SK-N-MC (cell line): ENCODE data around the gene LNX2.

ENCODE experiments used
- DNase-seq: peaks from one replicate; pipeline ENCODE4 v3.0.0-alpha.2; 2011; ENCODE audit warnings: low read depth, low spot score
- H3K27ac ChIP-seq: fragments of 200-600 bp; sonication (generic); 2 replicates; pipeline ENCODE4 v1.5.1; 2016; ENCODE audit warnings: mixed run types
- H3K36me3 ChIP-seq: fragments of 200-600 bp; sonication (generic); 2 replicates; pipeline ENCODE4 v1.6.1; 2017; ENCODE audit warnings: antibody characterized with exemption, low read length, mixed read lengths; ENCODE audit not compliant: insufficient read depth
- H3K4me3 ChIP-seq: fragments of 200-600 bp; sonication (generic); 2 replicates; pipeline ENCODE4 v1.5.1; 2016
- H3K9ac ChIP-seq: fragments of 200-600 bp; sonication (generic); 2 replicates; pipeline ENCODE4 v1.8.0; 2017; ENCODE audit warnings: mixed run types, mixed read lengths; ENCODE audit not compliant: insufficient read length
- H3K9me3 ChIP-seq: fragments of 200-600 bp; sonication (generic); 2 replicates; pipeline ENCODE4 v1.6.1; 2017; ENCODE audit warnings: low read depth, mild to moderate bottlenecking, antibody characterized with exemption, low read length, moderate library complexity, mixed read lengths
- EZH2 ChIP-seq: fragments of 200-600 bp; sonication (generic); IDR thresholded peaks from one replicate; pipeline ENCODE4 v1.6.1; 2017; ENCODE audit warnings: antibody characterized with exemption
- FOXP2 ChIP-seq: optimal IDR thresholded peaks from 2 replicates; pipeline ENCODE3; 2011; ENCODE audit warnings: mild to moderate bottlenecking, moderate library complexity; ENCODE audit not compliant: insufficient read depth; ENCODE audit errors: extremely low read length, control extremely low read depth
- POLR2AphosphoS5 ChIP-seq: IDR thresholded peaks from 2 replicates; pipeline ENCODE4 v1.6.1; 2012; ENCODE audit warnings: mild to moderate bottlenecking, low read depth, low read length, borderline replicate concordance

Gene LNX2

GRCh38 chr13:27595055-27595811, 25.1 kb downstream of the LNX2 start:
- no peak for DNase-seq
- H3K36me3 ChIP-seq: no peaks in the 10 kb centered on the region
- H3K27ac ChIP-seq: no peak overlapping the region
- no peak overlapping the region for H3K4me3 ChIP-seq
- no peak overlapping the region for H3K9ac ChIP-seq
- no peaks in the 10 kb centered on the region for H3K9me3 ChIP-seq
- TF ChIP-seq FOXP2 (no peak), EZH2 (no peak), POLR2AphosphoS5 (no peak)

DNA sequence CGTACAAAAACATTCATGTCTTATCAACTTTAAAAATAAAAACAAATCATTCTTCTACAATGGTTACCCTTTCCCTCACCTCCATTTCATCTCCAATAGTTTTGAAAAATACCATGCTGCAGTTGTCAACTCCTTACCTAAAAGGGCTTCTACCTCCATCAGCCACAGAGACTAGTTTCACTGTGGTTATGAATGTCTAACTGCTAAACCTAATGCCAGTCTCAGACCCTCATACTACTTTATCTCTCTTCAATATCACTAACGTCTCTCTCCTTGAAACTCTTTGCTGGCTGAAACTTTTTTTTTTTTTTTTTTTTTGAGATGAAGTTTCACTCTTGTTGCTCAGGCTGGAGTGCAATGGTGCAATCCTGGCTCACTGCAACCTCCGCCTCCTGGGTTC, 27.1 kb downstream of the LNX2 start:
- H3K36me3 ChIP-seq: no peaks in the 10 kb centered on the region
- H3K9ac ChIP-seq: no peak overlapping the region
- no peak overlapping the region for H3K27ac ChIP-seq
- TF ChIP-seq EZH2 (no peak), POLR2AphosphoS5 (no peak), FOXP2 (no peak)
- H3K9me3 ChIP-seq: no peaks in the 10 kb centered on the region
- H3K4me3 ChIP-seq: no peak overlapping the region
- no peak for DNase-seq

DNA sequence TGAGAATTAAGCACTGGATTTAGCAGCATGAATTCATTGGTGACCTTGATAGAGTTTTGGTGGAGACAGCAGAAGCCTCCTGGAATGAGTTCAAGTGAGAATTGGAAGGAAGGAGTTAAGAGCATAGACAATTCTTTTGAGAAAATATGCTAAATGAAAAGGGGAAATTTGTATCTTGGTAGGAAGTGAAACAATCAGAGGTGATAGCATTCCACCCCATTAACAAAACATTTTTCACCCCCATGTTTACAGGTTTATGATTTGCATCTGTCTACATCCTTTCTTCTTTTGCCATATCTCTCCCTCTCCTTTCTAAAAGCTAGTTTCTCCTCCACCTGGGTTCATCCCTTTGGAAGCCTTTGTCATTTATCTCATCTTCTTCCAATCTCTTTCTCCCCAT, 27.5 kb downstream of the LNX2 start:
- H3K9me3 ChIP-seq: no peaks in the 10 kb centered on the region
- H3K27ac ChIP-seq: no peak overlapping the region
- no peaks in the 10 kb centered on the region for H3K36me3 ChIP-seq
- no peak for DNase-seq
- H3K4me3 ChIP-seq: no peak overlapping the region
- H3K9ac ChIP-seq: no peak overlapping the region
- TF ChIP-seq POLR2AphosphoS5: no peak
- no peak for TF ChIP-seq FOXP2

- no peak for TF ChIP-seq FOXP2
- no peak for TF ChIP-seq POLR2AphosphoS5
- TF ChIP-seq EZH2: no peak
- no peak for DNase-seq
- Histone ChIP-seq H3K9ac (no peak overlapping the region), H3K4me3 (no peak overlapping the region), H3K9me3 (no peaks in the 10 kb centered on the region), H3K36me3 (no peaks in the 10 kb centered on the region), H3K27ac (no peak overlapping the region)
These were observed 31.9 kb downstream of the LNX2 start for GRCh38 chr13:27588405-27588804.

DNA sequence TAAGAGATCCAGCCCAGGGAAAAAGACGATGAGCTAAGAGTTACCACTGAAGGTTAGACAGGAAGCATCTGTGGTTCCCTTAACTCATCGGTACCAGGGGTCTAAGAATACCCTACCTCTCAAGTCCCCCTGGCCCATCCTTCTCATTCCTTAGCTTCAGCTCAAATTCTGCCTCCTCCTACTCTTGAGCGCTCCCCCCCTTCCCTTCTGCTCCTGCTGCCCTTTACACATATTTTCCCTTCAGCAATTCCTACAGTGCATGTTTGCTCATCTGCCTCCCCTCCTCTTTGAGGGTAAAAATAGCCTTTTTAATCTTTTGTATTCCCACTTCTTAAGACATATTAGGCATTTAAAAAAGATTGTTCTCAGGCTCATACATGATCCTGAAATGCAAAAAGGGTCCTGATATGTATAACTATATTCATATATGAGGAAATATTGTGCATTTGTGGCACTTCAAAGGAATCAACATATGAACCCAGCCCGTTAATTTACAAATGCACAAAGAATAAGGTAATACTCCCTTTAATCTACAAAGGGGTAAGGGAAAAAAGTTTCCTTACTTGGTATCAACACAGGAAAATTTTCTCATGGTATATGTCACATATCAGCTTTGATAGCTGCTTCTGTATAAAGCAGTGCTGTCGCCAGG, 33.1 kb downstream of the LNX2 start:
- no peak for DNase-seq
- Histone ChIP-seq H3K36me3 (no peaks in the 10 kb centered on the region), H3K4me3 (no peak overlapping the region), H3K9ac (no peak overlapping the region), H3K27ac (no peak overlapping the region), H3K9me3 (no peaks in the 10 kb centered on the region)
- TF ChIP-seq POLR2AphosphoS5 (no peak), EZH2 (no peak), FOXP2 (no peak)

DNA sequence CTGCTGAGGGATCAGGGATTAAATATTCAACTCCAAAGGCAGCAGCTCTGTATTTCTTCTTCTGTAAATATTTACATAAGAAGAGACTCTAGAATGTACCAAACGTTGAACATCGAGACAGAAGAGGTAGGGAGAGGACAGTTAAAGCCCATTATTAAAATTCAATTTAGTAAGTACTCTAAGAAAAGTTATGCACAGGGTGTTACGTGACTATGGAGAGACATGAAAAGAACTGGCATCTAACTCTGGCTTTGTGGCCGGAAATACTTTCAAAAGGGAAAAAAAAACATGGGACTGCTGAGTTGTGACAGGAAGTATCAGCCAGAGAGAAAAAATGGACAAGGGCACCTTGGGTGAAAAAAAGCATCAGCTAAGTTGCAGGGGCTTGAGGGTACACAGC, 36.7 kb downstream of the LNX2 start:
- Histone ChIP-seq H3K36me3 (peaks cover 6% of the 10 kb centered on the region; the same call in 1 of the 2 replicates), H3K27ac (no peak overlapping the region), H3K9me3 (no peaks in the 10 kb centered on the region), H3K9ac (no peak overlapping the region), H3K4me3 (no peak overlapping the region)
- TF ChIP-seq EZH2 (no peak), POLR2AphosphoS5 (no peak)
- DNase-seq: no peak

DNA sequence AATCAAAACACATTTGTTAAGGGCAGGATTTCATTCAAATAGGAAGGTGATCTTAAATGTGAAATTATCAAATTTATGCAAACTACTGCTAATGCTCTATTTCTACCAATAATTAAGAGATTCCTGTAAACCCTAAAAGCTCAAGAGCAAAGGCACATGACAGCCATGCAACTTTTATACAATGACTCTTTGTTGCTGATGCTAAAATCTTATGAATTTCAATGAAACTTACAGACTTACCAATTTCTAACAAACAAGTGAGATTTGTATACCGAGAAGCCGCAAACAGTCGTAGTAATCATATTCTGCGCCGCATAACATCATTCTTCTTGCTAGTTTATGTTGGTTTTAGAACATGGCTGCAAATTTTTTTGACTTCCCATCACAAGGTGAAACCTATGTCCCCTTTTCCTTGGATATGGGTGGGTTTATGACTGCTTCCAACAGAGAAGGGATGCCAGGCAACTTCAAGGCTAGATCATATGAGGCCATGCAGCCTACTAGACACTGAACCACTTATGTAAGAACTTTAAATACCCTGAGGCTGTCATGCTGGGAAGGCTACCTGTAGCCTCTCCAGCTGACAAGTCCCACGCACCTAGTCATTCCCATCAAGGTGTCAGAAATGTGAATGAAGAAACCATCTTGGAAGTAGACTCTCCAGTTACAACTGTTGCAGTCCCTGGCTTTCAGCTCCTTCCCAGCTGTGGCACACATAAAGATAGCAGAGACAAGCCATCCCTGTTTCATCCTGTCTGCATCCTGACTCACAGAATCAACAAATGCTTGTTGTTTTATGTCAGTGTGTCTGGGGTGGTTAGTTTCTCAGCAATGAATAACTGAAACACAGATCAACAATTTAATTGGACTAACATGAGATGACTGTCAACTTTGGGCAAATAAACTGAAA, 42.0 kb downstream of the LNX2 start:
- peaks cover 10% of the 10 kb centered on the region; the same call in 1 of the 2 replicates for H3K36me3 ChIP-seq
- no peak overlapping the region for H3K9ac ChIP-seq
- no peak for DNase-seq
- no peak overlapping the region for H3K27ac ChIP-seq
- H3K4me3 ChIP-seq: no peak overlapping the region
- H3K9me3 ChIP-seq: no peaks in the 10 kb centered on the region; the same call in 1 of the 2 replicates
- TF ChIP-seq EZH2 (no peak), FOXP2 (no peak), POLR2AphosphoS5 (no peak)

- no peak for TF ChIP-seq EZH2
- no peak for TF ChIP-seq FOXP2
- TF ChIP-seq POLR2AphosphoS5: no peak
- H3K9me3 ChIP-seq: no peaks in the 10 kb centered on the region; the same call in 1 of the 2 replicates
- H3K27ac ChIP-seq: no peak overlapping the region
- H3K36me3 ChIP-seq: 0 out of 2 replicates have a peak, but pooled peaks cover 5% of the 10 kb centered on the region
- no peak overlapping the region for H3K9ac ChIP-seq
- H3K4me3 ChIP-seq: no peak overlapping the region
- no peak for DNase-seq
These were observed 45.7 kb downstream of the LNX2 start for GRCh38 chr13:27574661-27575060.
